ENCODE measurements around the gene SEC14L6. TPM values are rescaled to one million over a fixed set of nuclear protein-coding genes. Genes with fewer than 3 reads are reported as not detected.
A peak's percentile ranks its signal among the peaks of the same experiment; 100 is the strongest.

SEC14L6 gene
- total and polyA plus RNA-seq, 2 experiments from 2014 or later, result not detected

DNA sequence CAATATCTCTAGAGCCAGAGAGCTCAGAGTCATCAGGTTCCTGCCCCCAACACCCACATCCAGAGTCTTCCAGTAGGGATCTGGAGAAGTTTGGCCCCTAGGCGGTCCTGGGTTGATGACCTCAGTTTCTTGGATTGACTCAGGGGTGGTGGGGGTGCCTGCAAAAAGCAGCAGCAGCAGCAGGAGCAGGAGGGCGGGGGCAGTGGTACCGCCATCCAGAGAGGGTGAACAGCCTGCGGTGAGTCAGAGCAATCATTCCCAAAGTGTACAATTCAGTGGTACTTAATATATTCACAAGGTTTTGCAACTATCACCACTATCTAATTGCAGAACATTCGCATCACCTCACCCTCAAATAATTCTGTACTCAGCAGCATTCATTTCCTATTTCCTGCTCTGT lies 64.8 kb downstream of the SEC14L6 start:
- Histone ChIP-seq H3K27ac (no peak overlapping the region), H3K9me2 (ENCODE audit: insufficient read depth) (no peaks in the 10 kb centered on the region), H2AFZ (no peak overlapping the region), H4K20me1 (ENCODE audit: insufficient read depth) (no peaks in the 10 kb centered on the region), H3K4me2 (ENCODE audit: unreplicated experiment) (peak overlapping the region; percentile 8), H3K9me3 (ENCODE audit: low read depth) (no peaks in the 10 kb centered on the region), H3K9ac (no peak overlapping the region), H3K36me3 (ENCODE audit: low read depth) (no peaks in the 10 kb centered on the region), H3K4me1 (ENCODE audit: insufficient read depth) (peaks cover 13% of the 10 kb centered on the region; the same call in 1 of the 2 replicates), H3F3A (ENCODE audit: insufficient read depth) (peaks cover 11% of the 10 kb centered on the region), H3K4me3 (no peak overlapping the region), H3K79me2 (ENCODE audit: insufficient read depth) (no peaks in the 10 kb centered on the region), H3K27me3 (replicated peaks; ENCODE audit: insufficient read depth) (no peaks in the 10 kb centered on the region; the same call in 1 of the 2 replicates)
- 16 to 17% methylated on average over 5 of the region's 5 CpGs for WGBS, 2 experiments (ENCODE audit: low coverage in 1 of 2, low lambda C conversion rate in 2 of 2, missing lambda C conversion rate in 2 of 2)
- peak; percentile 81 for DNase-seq
- in situ Hi-C loops (cut with MboI), result no loop called here
- no peak for TF ChIP-seq EZH2phosphoT487 (IDR thresholded peaks at IDR 0.05; ENCODE audit: insufficient read depth, low read depth)
- TF ChIP-seq EZH2 (IDR thresholded peaks at IDR 0.05; ENCODE audit: insufficient read depth, poor library complexity, severe bottlenecking), result no peak

DNA sequence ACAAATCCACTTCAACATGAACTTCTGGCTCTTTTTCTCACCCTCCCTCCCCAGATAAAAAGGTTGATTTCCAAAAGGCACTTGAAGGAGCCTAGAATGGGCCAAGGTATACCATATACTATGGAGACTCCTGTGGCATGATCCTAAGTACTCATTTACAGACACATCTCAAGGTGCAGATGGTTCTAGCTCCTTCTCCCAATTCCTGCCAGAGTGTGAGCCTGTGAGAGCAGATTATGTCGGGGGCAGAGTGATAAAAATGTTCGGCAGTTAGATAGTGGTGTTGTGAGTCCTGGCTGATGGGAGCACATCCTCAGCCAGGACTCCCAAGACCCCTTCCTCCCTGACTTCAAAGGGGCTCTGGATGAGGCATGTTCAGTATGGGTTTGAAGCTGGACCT lies 66.6 kb downstream of the SEC14L6 start:
- no peak overlapping the region for H3K9ac ChIP-seq
- peaks cover 13% of the 10 kb centered on the region; the same call in 1 of the 2 replicates for H3K4me1 ChIP-seq (ENCODE audit: insufficient read depth)
- 65 to 69% methylated on average over 2 of the region's 2 CpGs for WGBS, 2 experiments (ENCODE audit: low coverage in 1 of 2, low lambda C conversion rate in 2 of 2, missing lambda C conversion rate in 2 of 2)
- no peaks in the 10 kb centered on the region for H3K36me3 ChIP-seq (ENCODE audit: low read depth)
- H3K9me2 ChIP-seq (ENCODE audit: insufficient read depth), result no peaks in the 10 kb centered on the region
- DNase-seq, result no peak
- no peaks in the 10 kb centered on the region; the same call in 1 of the 2 replicates for H3K27me3 ChIP-seq (replicated peaks; ENCODE audit: insufficient read depth)
- no peak overlapping the region for H2AFZ ChIP-seq
- H3K4me2 ChIP-seq (ENCODE audit: unreplicated experiment), result no peak overlapping the region
- no peak for TF ChIP-seq EZH2 (IDR thresholded peaks at IDR 0.05; ENCODE audit: insufficient read depth, poor library complexity, severe bottlenecking)
- no peak for TF ChIP-seq EZH2phosphoT487 (IDR thresholded peaks at IDR 0.05; ENCODE audit: insufficient read depth, low read depth)
- no peak overlapping the region for H3K27ac ChIP-seq
- H3K79me2 ChIP-seq (ENCODE audit: insufficient read depth), result no peaks in the 10 kb centered on the region
- no peaks in the 10 kb centered on the region for H4K20me1 ChIP-seq (ENCODE audit: insufficient read depth)
- no peaks in the 10 kb centered on the region for H3K9me3 ChIP-seq (ENCODE audit: low read depth)
- peaks cover 11% of the 10 kb centered on the region for H3F3A ChIP-seq (ENCODE audit: insufficient read depth)
- in situ Hi-C loops (cut with MboI), result no loop called here
- H3K4me3 ChIP-seq, result no peak overlapping the region

DNA sequence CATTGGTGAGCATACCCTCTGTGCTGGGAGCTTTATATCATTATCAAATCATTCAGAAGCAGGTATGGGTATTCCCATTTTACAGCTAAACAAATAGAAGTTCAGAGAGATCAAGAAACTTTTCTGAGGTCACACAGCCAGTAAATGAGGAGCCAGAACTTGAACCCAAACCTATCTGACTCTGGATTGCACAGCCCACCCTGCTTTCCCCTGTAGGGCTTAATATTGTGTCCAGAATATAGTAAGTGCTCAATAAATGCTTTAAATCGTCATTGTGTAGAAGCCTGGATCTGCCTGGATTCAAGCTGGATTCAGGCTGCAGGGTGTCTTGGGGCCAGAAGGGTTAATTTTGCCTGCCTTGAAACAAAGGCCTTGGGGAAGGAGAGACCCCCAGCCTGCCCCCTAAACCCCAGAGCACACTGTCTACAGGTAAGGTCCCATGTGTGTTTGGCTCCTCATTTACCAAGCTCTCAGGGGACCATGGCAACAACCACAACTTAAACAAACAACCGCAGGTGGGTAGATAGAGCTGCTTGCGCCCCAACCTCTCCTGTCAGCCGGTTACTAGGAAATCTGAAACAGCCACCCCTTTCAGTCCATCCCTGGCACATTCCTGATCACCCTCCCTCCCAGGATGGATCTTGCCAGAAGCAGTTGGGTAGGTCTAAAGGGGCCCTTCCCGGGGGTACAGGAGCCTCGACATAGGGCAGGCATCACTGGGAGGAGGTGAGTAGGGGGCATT lies 71.7 kb downstream of the SEC14L6 start:
- no peak for TF ChIP-seq EZH2phosphoT487 (IDR thresholded peaks at IDR 0.05; ENCODE audit: insufficient read depth, low read depth)
- no peak for TF ChIP-seq EZH2 (IDR thresholded peaks at IDR 0.05; ENCODE audit: insufficient read depth, poor library complexity, severe bottlenecking)
- DNase-seq, result no peak
- H3K4me3 ChIP-seq, result no peak overlapping the region
- no peaks in the 10 kb centered on the region for H3K79me2 ChIP-seq (ENCODE audit: insufficient read depth)
- no peaks in the 10 kb centered on the region for H3K9me3 ChIP-seq (ENCODE audit: low read depth)
- H2AFZ ChIP-seq, result no peak overlapping the region
- H3K36me3 ChIP-seq (ENCODE audit: low read depth), result no peaks in the 10 kb centered on the region
- no peaks in the 10 kb centered on the region for H3K4me1 ChIP-seq (ENCODE audit: insufficient read depth)
- WGBS, 2 experiments (ENCODE audit: low coverage in 1 of 2, low lambda C conversion rate in 2 of 2, missing lambda C conversion rate in 2 of 2), result 38 to 43% methylated on average over 6 of the region's 6 CpGs
- H3F3A ChIP-seq (ENCODE audit: insufficient read depth), result no peaks in the 10 kb centered on the region
- in situ Hi-C loops (cut with MboI), result no loop called here
- no peak overlapping the region for H3K9ac ChIP-seq
- H3K4me2 ChIP-seq (ENCODE audit: unreplicated experiment), result no peak overlapping the region
- H3K27me3 ChIP-seq (replicated peaks; ENCODE audit: insufficient read depth), result peaks cover 10% of the 10 kb centered on the region; the same call in 1 of the 2 replicates
- H3K27ac ChIP-seq, result no peak overlapping the region
- no peaks in the 10 kb centered on the region for H4K20me1 ChIP-seq (ENCODE audit: insufficient read depth)
- H3K9me2 ChIP-seq (ENCODE audit: insufficient read depth), result no peaks in the 10 kb centered on the region

DNA sequence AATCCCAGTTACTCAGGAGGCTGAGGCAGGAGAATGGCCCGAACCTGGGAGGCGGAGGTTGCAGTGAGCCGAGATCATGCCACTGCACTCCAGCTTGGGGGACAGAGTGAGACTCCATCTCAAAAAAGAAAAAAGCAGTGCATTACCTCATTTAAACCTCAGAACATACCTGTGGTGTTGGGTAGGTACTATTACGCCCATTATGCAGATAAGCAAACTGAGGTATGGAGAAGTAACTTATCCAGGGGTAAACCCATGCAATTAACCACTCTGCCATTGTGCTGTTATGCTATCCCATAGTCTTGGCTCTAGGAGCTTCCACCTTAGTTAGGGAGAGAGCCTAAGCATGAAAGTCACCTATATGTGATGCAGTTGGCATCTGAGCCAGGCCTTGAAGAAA lies 72.4 kb downstream of the SEC14L6 start:
- H3F3A ChIP-seq (ENCODE audit: insufficient read depth), result no peaks in the 10 kb centered on the region
- H3K79me2 ChIP-seq (ENCODE audit: insufficient read depth), result no peaks in the 10 kb centered on the region
- H2AFZ ChIP-seq, result no peak overlapping the region
- TF ChIP-seq EZH2phosphoT487 (IDR thresholded peaks at IDR 0.05; ENCODE audit: insufficient read depth, low read depth), result no peak
- no peak for TF ChIP-seq EZH2 (IDR thresholded peaks at IDR 0.05; ENCODE audit: insufficient read depth, poor library complexity, severe bottlenecking)
- no peaks in the 10 kb centered on the region for H3K9me3 ChIP-seq (ENCODE audit: low read depth)
- H3K4me1 ChIP-seq (ENCODE audit: insufficient read depth), result no peaks in the 10 kb centered on the region
- no peaks in the 10 kb centered on the region for H3K36me3 ChIP-seq (ENCODE audit: low read depth)
- H3K9ac ChIP-seq, result no peak overlapping the region
- 81 to 82% methylated on average over 4 of the region's 4 CpGs for WGBS, 2 experiments (ENCODE audit: low coverage in 1 of 2, low lambda C conversion rate in 2 of 2, missing lambda C conversion rate in 2 of 2)
- no peak overlapping the region for H3K4me2 ChIP-seq (ENCODE audit: unreplicated experiment)
- in situ Hi-C loops (cut with MboI), result no loop called here
- H4K20me1 ChIP-seq (ENCODE audit: insufficient read depth), result no peaks in the 10 kb centered on the region
- no peak overlapping the region for H3K27ac ChIP-seq
- H3K9me2 ChIP-seq (ENCODE audit: insufficient read depth), result no peaks in the 10 kb centered on the region
- peaks cover 10% of the 10 kb centered on the region; the same call in 1 of the 2 replicates for H3K27me3 ChIP-seq (replicated peaks; ENCODE audit: insufficient read depth)
- DNase-seq, result no peak
- H3K4me3 ChIP-seq, result no peak overlapping the region
